Mucosa of stomach (tissue), 1 donor: ENCODE results near the gene EHD1.

ENCODE experiments used
- H3K27me3 ChIP-seq: one replicate; pipeline ENCODE4 v1.7.0; 2013; ENCODE audit warnings: mild to moderate bottlenecking, low read length; ENCODE audit not compliant: control insufficient read depth, insufficient read depth
- H3K36me3 ChIP-seq: one replicate; pipeline ENCODE4 v1.7.0; 2013; ENCODE audit warnings: low read length; ENCODE audit not compliant: control insufficient read depth, insufficient read depth
- H3K4me1 ChIP-seq: one replicate; pipeline ENCODE4 v1.7.0; 2013; ENCODE audit warnings: mild to moderate bottlenecking, low read length; ENCODE audit not compliant: control insufficient read depth, insufficient read depth
- H3K4me3 ChIP-seq: one replicate; pipeline ENCODE4 v1.7.0; 2013; ENCODE audit warnings: low read length
- H3K9ac ChIP-seq: one replicate; pipeline ENCODE4 v1.7.0; 2013; ENCODE audit warnings: mild to moderate bottlenecking, low read length, moderate library complexity
- H3K9me3 ChIP-seq: one replicate; pipeline ENCODE4 v1.7.0; 2013; ENCODE audit warnings: mild to moderate bottlenecking, low read length, moderate library complexity; ENCODE audit not compliant: control insufficient read depth
- donor health status: Pancreatic carcinoma.

EHD1 gene

DNA sequence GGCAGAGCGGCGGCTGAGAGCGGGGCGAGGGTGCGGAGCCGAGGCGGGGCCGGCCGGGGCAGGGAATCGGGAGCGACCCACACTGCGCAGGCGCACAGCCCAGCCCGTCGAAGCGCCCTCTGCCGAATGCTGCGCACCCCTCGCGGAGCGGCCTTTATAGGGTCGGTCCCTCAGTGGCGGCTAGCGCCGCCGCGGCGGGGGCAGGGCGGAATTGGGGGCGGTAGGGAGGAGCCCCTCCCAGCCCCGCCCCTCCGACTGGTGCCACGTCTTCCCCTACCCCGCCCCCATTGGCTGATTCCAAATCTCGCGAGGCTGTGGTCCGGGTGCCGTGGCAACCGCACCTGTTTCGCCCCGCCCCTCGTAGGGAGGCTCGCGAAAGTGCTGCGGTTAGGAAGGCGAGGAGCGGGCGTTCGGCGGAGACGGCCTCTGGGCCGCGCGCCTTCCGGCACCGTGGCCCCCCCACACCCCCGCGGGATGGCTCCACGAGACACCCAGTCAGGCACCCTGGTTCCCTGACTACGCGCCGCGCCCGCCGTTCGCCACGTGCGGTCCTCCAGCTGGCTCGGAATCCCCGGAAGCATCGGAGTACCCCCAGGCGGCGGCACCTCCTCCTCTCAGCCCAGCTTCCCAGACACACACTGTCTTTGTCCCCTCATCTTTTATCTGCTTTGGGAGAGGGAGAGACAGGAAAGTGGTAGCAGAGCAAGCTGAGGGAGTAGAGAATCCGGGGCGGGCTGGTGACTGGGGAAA is at the start of gene EHD1:
TSS of gene EHD1 (minus strand) at position 128 of the 750 bp plus-strand sequence. CDS start 157 bp downstream, outside the sequence.
- H3K4me3 ChIP-seq = peak within 1 kb of the TSS; percentile 73
- peaks cover 24% of the 10 kb centered on the region for H3K4me1 ChIP-seq
- H3K36me3 ChIP-seq = no peaks in the 10 kb centered on the region
- no peaks in the 10 kb centered on the region for H3K9me3 ChIP-seq
- no peaks in the 10 kb centered on the region for H3K27me3 ChIP-seq
- H3K9ac ChIP-seq = peak within 1 kb of the TSS; percentile 94

DNA sequence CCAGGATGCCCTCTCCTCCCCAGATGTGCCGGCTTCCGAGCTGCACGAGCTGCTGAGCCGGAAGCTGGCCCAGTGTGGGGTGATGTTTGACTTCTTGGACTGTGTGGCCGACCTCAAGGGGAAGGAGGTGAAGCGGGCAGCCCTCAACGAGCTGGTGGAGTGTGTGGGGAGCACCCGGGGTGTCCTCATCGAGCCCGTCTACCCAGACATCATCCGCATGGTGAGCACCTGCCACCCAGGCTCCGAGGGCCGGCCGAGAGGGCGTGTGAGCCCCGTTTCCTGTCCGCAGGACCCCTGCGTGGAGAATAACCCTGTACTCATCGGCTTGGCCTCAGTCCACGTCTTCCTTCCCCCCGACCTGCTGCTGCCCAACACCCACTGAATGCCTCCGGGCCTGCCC is 48.3 kb upstream of the EHD1 start:
- Histone ChIP-seq H3K4me3 (no peak overlapping the region), H3K9me3 (no peaks in the 10 kb centered on the region), H3K27me3 (no peaks in the 10 kb centered on the region), H3K4me1 (peaks cover 23% of the 10 kb centered on the region), H3K36me3 (peaks cover 5% of the 10 kb centered on the region), H3K9ac (no peak overlapping the region)

DNA sequence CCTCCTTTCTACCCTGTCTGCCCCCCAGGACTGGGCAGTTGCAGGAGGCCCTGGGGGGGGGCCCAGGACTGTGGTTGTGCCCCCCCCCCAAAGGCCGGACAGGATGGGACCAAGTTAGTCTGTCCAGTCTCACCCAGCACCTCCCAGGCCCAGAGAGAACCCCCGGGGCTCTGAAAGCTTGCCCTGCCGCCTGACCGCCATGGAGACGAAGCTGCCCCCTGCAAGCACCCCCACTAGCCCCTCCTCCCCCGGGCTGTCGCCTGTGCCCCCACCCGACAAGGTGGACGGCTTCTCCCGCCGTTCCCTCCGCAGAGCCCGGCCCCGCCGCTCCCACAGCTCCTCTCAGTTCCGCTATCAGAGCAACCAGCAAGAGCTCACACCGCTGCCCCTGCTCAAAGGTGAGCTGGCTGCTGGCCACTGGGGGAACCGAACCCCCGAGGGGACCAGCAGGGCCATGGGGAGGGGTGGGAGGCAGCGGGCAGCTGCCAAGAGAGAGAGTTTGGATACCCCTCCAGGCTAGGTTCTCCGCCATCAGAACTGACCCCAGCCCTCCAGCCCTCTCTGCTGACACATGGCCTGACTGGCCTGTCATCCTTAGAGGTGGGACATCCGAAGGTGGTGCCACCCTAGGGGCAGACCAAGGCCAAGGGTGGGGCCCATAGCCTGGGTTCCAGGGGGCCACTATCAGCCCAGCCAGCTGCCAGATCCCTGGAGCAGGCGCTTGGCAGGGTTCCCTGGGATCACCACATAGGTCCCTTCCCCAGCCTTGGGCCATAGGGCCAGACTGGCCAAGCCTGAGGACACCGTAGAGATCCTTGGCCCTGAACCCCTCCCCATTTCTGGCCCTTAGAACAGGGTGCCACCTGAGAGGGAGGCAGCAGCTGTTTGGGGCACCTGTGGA is 47.4 kb upstream of the EHD1 start:
- H3K27me3 ChIP-seq = no peaks in the 10 kb centered on the region
- no peaks in the 10 kb centered on the region for H3K9me3 ChIP-seq
- peaks cover 5% of the 10 kb centered on the region for H3K36me3 ChIP-seq
- H3K9ac ChIP-seq = peak overlapping the region; percentile 81
- H3K4me3 ChIP-seq = peak overlapping the region; percentile 89
- peaks cover 23% of the 10 kb centered on the region for H3K4me1 ChIP-seq

DNA sequence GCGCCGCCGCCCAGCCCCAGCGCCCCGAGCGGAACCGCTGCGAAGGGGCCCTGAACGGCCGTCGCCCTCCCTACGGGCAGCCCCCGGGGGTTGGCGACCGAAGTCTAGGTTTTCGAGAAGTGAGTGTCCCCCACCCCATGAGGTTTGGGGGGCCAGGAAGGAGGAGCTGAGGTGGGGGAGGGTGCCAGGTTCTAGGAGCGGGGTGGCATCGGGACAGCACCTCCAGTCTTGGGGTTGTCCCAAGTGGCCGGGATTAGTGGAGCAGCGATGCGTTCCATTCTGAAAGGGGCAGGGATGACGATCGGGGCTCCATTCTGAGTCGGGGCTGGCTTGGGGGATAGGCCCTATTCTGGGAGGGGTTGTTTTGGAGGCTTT is 46.5 kb upstream of the EHD1 start:
- Histone ChIP-seq H3K36me3 (peaks cover 5% of the 10 kb centered on the region), H3K27me3 (no peaks in the 10 kb centered on the region), H3K9ac (peak overlapping the region; percentile 81), H3K4me1 (peaks cover 23% of the 10 kb centered on the region), H3K4me3 (peak overlapping the region; percentile 89), H3K9me3 (no peaks in the 10 kb centered on the region)

DNA sequence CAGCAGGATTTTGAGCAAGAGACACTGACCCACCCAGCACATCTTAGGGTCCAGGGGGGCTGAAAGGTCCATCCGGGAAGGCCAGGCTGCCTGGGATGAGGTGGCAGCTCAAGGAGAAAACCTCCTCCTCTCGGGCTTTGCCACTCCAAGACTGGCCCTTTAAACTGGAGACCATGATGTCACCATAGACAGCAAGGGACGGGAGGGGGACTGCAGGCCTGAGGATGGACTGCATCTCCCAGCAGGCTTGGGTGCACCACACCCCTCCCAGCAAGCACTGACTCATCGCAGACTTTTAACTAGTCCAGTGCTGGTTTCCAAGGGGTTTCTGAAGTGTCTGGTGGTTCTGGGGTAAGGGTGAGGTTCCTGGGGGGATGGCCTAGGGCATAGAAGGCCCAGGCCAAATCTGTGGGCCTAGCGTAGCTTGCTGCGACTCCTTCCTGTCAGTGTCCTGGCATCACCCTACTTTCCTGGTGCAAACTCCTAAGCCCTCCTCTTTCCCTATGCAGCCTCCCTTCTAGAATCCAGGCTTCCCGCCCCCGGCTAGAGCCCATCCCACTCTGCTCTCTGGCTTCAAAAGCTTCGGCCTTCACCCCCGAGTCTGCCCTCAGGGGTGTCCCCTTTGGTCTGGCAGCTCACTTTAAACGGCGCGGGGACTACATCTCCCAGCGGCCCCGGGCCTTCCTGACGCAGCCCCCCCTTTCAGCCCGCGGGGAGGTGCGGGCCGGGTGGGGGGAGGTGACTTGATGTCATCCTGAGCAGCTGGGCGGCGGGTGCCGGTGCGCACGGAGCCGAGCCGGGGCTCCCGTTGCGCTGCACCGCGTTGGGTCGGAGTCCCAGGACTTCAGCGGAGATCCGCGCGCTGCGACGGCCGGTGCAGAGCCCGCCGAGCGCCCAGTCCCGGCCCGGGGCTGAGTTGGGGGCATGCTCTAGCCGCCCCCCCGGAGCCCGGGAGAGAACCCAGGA is 45.8 kb upstream of the EHD1 start, which contains the start of gene PPP2R5B:
TSS of gene PPP2R5B (plus strand) at position 746 of the 966 bp plus-strand sequence. CDS start 1,046 bp downstream, outside the sequence.
- Histone ChIP-seq H3K9me3 (no peaks in the 10 kb centered on the region), H3K4me1 (peaks cover 23% of the 10 kb centered on the region), H3K36me3 (peaks cover 5% of the 10 kb centered on the region), H3K27me3 (no peaks in the 10 kb centered on the region), H3K4me3 (peak within 1 kb of the TSS; percentile 89), H3K9ac (peak within 1 kb of the TSS; percentile 81)

DNA sequence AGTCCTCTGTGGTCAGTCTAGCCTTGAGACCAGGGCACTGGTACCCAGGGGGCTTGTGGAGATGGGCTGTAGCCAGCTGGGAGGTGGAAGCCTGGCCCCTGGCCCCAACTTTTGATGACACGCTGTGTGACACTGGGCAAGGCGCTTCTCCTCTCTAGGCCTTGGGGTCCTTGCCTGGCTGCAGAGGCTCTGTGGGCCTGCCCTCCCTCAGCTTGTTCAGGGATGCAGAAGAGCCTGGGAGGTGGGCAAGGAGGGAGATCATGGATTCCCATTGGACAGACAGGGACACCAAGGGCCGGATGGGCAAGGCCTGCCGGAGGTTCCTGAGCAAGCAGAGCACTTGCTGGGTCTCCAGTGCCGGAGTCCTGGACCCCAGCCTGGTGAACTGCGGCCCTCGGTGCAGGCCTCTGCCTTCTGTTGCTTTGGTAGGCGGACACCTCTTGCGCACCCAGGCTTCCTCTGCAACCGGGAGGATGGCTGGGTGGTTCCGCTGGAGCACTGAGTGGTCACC is 44.8 kb upstream of the EHD1 start:
- Histone ChIP-seq H3K27me3 (no peaks in the 10 kb centered on the region), H3K36me3 (peaks cover 5% of the 10 kb centered on the region), H3K9me3 (no peaks in the 10 kb centered on the region), H3K9ac (no peak overlapping the region), H3K4me1 (peaks cover 23% of the 10 kb centered on the region), H3K4me3 (peak overlapping the region; percentile 89)

DNA sequence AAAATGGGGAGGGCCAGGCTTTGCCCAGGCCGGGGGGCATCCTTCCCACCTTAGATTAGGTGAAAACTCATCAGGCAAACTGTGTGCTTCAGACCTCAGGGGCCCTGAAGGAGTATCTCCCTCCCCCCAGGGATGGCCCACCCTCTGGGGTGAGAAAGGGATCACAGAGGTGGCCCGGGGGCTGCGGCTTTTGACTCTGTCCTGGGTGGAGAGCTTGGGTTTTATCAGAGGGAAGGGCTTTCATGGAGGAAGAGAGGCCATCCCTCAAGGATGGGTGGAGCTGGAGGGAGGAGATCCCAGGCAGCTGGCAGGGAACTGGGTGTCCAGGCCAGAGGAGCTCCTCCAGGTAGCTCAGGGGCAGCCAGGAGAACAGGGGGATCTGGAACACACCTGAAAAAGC is 43.0 kb upstream of the EHD1 start:
- H3K36me3 ChIP-seq = no peaks in the 10 kb centered on the region
- no peak overlapping the region for H3K9ac ChIP-seq
- no peaks in the 10 kb centered on the region for H3K9me3 ChIP-seq
- H3K4me1 ChIP-seq = peaks cover 27% of the 10 kb centered on the region
- H3K4me3 ChIP-seq = no peak overlapping the region
- no peaks in the 10 kb centered on the region for H3K27me3 ChIP-seq

DNA sequence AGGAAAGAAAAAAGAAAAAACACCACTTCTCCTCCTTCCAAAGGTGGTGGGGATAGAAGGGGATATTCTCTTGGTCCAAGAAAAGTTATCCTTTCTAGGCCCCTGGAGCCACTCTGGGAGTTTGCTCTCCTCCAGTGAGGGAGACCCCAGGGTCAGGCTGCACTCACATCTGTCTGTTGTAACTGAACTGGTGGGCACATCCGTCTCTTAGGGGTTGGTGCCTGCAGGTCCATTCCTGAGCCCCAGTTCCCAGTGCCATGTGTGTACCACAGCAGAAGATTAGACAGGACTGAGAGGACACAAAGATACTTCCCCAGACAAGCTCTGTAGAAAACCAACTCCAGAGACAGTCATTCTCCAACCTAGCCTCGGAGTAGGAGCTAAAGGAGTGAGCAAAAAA is 41.7 kb upstream of the EHD1 start:
- H3K36me3 ChIP-seq = no peaks in the 10 kb centered on the region
- no peak overlapping the region for H3K9ac ChIP-seq
- H3K4me1 ChIP-seq = peaks cover 28% of the 10 kb centered on the region
- H3K4me3 ChIP-seq = no peak overlapping the region
- H3K9me3 ChIP-seq = no peaks in the 10 kb centered on the region
- H3K27me3 ChIP-seq = no peaks in the 10 kb centered on the region

DNA sequence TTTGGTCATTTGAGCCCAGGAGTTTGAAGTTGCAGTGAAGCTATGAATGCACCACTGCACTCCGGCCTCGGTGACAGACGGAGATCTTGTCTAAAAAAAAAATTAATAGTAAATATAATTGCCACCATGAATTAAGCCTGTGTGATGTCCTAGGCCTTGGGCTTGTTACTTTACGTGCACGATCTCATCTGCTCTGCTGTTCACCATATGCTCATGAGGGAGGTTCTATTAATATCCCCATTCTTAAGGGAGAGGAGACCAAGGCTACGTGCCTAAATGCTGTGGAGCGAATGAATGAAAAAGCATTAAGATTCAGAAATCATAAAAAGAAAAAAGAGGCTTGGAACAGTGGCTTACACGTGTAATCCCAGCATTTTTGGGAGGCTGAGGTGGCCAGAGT is 41.2 kb upstream of the EHD1 start:
- H3K9ac ChIP-seq = no peak overlapping the region
- no peaks in the 10 kb centered on the region for H3K9me3 ChIP-seq
- no peaks in the 10 kb centered on the region for H3K36me3 ChIP-seq
- no peak overlapping the region for H3K4me3 ChIP-seq
- peaks cover 27% of the 10 kb centered on the region for H3K4me1 ChIP-seq
- H3K27me3 ChIP-seq = no peaks in the 10 kb centered on the region

DNA sequence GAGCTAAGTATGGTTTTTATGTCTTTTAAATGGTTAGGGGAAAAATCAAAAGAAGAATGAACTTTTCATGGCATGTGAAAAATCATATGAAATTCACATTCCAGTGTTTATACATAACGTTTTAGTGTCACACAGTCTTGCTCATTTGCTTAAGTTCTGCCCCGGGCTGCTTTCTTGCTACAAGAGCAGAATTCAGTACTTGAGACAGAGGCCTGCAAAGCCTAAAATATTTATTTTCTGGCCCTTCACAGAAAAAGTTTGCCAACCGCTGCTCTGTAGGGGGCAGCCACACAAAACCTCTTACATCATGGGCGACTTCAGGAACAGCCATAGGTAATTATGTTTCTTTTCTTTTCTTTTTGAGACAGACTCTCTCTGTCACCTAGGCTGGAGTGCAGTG is 39.6 kb upstream of the EHD1 start:
- no peak overlapping the region for H3K4me3 ChIP-seq
- H3K4me1 ChIP-seq = peaks cover 17% of the 10 kb centered on the region
- peak overlapping the region; percentile 61 for H3K9ac ChIP-seq
- H3K27me3 ChIP-seq = no peaks in the 10 kb centered on the region
- H3K36me3 ChIP-seq = no peaks in the 10 kb centered on the region
- H3K9me3 ChIP-seq = no peaks in the 10 kb centered on the region

DNA sequence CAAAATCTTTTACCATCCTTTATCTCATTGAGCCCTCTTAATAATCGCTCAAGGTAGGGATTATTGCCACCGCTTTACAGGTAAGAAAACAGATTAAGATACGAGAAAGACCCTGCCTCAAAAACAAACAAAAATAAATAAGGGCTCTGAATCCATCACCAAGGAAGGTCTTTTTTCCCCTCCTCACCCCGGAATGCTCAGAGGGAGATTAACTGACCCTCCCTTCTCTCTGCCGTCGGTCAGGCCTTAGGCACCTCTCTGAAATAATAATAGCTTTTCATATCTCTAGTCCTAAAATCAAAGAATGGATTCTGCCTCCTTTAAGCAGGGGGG is 39.2 kb upstream of the EHD1 start:
- no peaks in the 10 kb centered on the region for H3K9me3 ChIP-seq
- no peaks in the 10 kb centered on the region for H3K36me3 ChIP-seq
- peaks cover 17% of the 10 kb centered on the region for H3K4me1 ChIP-seq
- H3K27me3 ChIP-seq = no peaks in the 10 kb centered on the region
- no peak overlapping the region for H3K4me3 ChIP-seq
- peak overlapping the region; percentile 61 for H3K9ac ChIP-seq
